MM.1S (cell line): Measurements from ENCODE around the gene PANK2.

Source experiments
- DNase-seq: peaks from one replicate; pipeline ENCODE4 v3.0.0-alpha.2; 2015
- H2AFZ ChIP-seq: fragments of 300-600 bp; sonication (generic); 2 replicates; pipeline ENCODE4 v1.6.0; 2016; ENCODE audit warnings: antibody characterized with exemption, low read length
- H3F3A ChIP-seq: fragments of 300-600 bp; sonication (generic); 2 replicates; pipeline ENCODE4 v1.6.1; 2016; ENCODE audit warnings: mild to moderate bottlenecking, antibody characterized with exemption, low read length, moderate library complexity, mixed read lengths; ENCODE audit not compliant: insufficient read depth
- H3K27ac ChIP-seq: fragments of 300-600 bp; sonication (generic); 2 replicates; pipeline ENCODE4 v1.5.1; 2016; ENCODE audit warnings: mild to moderate bottlenecking, low read length
- H3K27me3 ChIP-seq: fragments of 300-600 bp; sonication (generic); replicated peaks from 2 replicates; pipeline ENCODE4 v1.6.0; 2016; ENCODE audit warnings: low read length; ENCODE audit not compliant: insufficient read depth
- H3K36me3 ChIP-seq: fragments of 300-600 bp; sonication (generic); replicated peaks from 2 replicates; pipeline ENCODE4 v1.6.1; 2016; ENCODE audit warnings: mild to moderate bottlenecking, low read length, mixed read lengths; ENCODE audit not compliant: insufficient read depth
- H3K4me1 ChIP-seq: fragments of 300-600 bp; sonication (generic); 2 replicates; pipeline ENCODE4 v1.6.1; 2016; ENCODE audit warnings: low read length, mixed read lengths
- H3K4me2 ChIP-seq: fragments of 300-600 bp; sonication (generic); 2 replicates; pipeline ENCODE4 v1.6.0; 2016; ENCODE audit warnings: low read depth, low read length
- H3K4me3 ChIP-seq: fragments of 300-600 bp; sonication (generic); 2 replicates; pipeline ENCODE4 v1.5.1; 2016; ENCODE audit warnings: low read length, mixed read lengths
- H3K79me2 ChIP-seq: fragments of 300-600 bp; sonication (generic); 2 replicates; pipeline ENCODE4 v1.6.1; 2016; ENCODE audit warnings: mixed run types, low read length, mixed read lengths
- H3K9ac ChIP-seq: fragments of 300-600 bp; sonication (generic); 2 replicates; pipeline ENCODE4 v1.6.1; 2016; ENCODE audit warnings: low read length, mixed read lengths
- H3K9me2 ChIP-seq: fragments of 300-600 bp; sonication (generic); replicated peaks from 2 replicates; pipeline ENCODE4 v1.6.1; 2016; ENCODE audit warnings: mild to moderate bottlenecking, low read length, mixed read lengths; ENCODE audit not compliant: insufficient read depth
- H3K9me3 ChIP-seq: fragments of 300-600 bp; sonication (generic); replicated peaks from 2 replicates; pipeline ENCODE4 v1.6.1; 2016; ENCODE audit warnings: mild to moderate bottlenecking, low read length, mixed read lengths; ENCODE audit not compliant: insufficient read depth
- H4K20me1 ChIP-seq: fragments of 300-600 bp; sonication (generic); 2 replicates; pipeline ENCODE4 v1.6.1; 2016; ENCODE audit warnings: mild to moderate bottlenecking, low read length, moderate library complexity, mixed read lengths; ENCODE audit not compliant: insufficient read depth
- EZH2 ChIP-seq: fragments of 300-600 bp; sonication (generic); optimal IDR thresholded peaks from 2 replicates; pipeline ENCODE3; 2017; ENCODE audit warnings: low read depth, mild to moderate bottlenecking, antibody characterized with exemption, low read length, mixed read lengths
- EZH2phosphoT487 ChIP-seq: fragments of 300-600 bp; sonication (generic); IDR thresholded peaks from 2 replicates; pipeline ENCODE4 v1.6.1; 2018; ENCODE audit warnings: antibody characterized with exemption, low read length
- TF ChIP-seq, protein P1 (sequence below): fragments of 300-600 bp; sonication (generic); IDR thresholded peaks from 2 replicates; pipeline ENCODE4 v1.5.1; 2016; ENCODE audit warnings: antibody characterized with exemption, low read length, mixed read lengths

Gene PANK2

DNA sequence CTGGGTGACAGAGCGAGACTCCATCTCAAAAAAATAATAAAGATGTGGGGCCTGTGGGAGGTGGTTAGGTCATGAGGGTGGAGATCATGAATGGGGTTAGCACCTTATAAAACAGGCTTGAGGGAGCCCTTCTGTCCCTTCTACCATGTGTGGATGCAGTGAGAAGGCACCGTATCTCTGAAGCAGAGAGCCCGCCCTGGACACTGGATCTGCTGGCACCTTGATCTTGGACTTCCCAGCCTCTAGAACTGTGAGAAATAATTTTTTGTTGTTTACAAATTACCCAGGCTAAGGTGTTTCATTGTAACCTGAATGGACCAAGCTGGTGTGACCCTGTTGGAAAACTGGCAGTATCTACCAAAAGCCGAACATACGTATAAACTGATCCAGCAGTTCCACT lies 15.7 kb upstream of the PANK2 start:
- no peak for DNase-seq
- no peaks in the 10 kb centered on the region for H3K9me2 ChIP-seq
- no peak overlapping the region for H3K27ac ChIP-seq
- H2AFZ ChIP-seq: no peak overlapping the region
- no peaks in the 10 kb centered on the region for H3F3A ChIP-seq
- no peaks in the 10 kb centered on the region for H3K27me3 ChIP-seq
- H3K9me3 ChIP-seq: no peaks in the 10 kb centered on the region
- no peak overlapping the region for H3K4me2 ChIP-seq
- no peaks in the 10 kb centered on the region for H4K20me1 ChIP-seq
- TF ChIP-seq, protein P1, sequence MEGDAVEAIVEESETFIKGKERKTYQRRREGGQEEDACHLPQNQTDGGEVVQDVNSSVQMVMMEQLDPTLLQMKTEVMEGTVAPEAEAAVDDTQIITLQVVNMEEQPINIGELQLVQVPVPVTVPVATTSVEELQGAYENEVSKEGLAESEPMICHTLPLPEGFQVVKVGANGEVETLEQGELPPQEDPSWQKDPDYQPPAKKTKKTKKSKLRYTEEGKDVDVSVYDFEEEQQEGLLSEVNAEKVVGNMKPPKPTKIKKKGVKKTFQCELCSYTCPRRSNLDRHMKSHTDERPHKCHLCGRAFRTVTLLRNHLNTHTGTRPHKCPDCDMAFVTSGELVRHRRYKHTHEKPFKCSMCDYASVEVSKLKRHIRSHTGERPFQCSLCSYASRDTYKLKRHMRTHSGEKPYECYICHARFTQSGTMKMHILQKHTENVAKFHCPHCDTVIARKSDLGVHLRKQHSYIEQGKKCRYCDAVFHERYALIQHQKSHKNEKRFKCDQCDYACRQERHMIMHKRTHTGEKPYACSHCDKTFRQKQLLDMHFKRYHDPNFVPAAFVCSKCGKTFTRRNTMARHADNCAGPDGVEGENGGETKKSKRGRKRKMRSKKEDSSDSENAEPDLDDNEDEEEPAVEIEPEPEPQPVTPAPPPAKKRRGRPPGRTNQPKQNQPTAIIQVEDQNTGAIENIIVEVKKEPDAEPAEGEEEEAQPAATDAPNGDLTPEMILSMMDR: no peak
- TF ChIP-seq EZH2 (no peak), EZH2phosphoT487 (no peak)
- H3K4me3 ChIP-seq: no peak overlapping the region
- H3K4me1 ChIP-seq: no peaks in the 10 kb centered on the region
- H3K9ac ChIP-seq: no peak overlapping the region
- H3K36me3 ChIP-seq: no peaks in the 10 kb centered on the region
- H3K79me2 ChIP-seq: no peaks in the 10 kb centered on the region

DNA sequence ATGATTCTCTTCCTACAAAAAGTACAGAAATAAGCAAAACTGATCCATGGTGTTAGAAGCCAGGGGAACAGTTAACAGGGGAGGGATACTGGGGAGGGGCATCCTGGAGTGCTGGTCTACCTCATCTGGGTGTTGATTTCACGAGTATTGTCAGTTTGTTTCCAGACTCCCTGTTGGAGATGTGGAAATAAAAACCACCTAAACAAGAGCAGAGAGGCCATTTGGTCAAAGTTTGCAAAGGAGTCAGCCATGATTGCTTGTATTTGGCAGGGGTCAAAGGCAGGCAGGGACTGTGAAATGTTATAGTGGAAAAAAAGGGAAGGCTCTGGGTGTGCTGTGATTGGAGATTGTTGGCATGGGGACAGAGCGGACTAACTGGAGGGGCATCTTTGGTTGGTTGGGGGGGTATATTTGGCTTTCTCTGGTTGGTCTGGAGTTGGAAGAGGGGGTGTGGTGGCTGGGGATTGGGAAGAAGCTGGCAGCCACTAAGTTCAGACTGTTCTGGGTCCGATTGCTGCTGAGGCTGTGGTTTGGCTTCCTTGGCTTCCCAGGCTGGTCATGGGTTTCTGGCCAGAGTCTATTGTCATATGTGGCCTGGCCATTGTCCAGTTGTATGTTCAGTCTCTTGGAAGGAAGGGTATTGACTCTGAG lies 14.9 kb upstream of the PANK2 start:
- H4K20me1 ChIP-seq: no peaks in the 10 kb centered on the region
- no peaks in the 10 kb centered on the region for H3K9me2 ChIP-seq
- H2AFZ ChIP-seq: no peak overlapping the region
- no peak overlapping the region for H3K4me2 ChIP-seq
- no peaks in the 10 kb centered on the region for H3K79me2 ChIP-seq
- no peaks in the 10 kb centered on the region for H3F3A ChIP-seq
- H3K4me1 ChIP-seq: no peaks in the 10 kb centered on the region
- H3K27me3 ChIP-seq: no peaks in the 10 kb centered on the region
- no peaks in the 10 kb centered on the region for H3K9me3 ChIP-seq
- TF ChIP-seq EZH2 (no peak), EZH2phosphoT487 (no peak)
- TF ChIP-seq, protein P1: no peak
- no peak for DNase-seq
- no peaks in the 10 kb centered on the region for H3K36me3 ChIP-seq
- H3K9ac ChIP-seq: no peak overlapping the region
- H3K27ac ChIP-seq: no peak overlapping the region
- H3K4me3 ChIP-seq: no peak overlapping the region

DNA sequence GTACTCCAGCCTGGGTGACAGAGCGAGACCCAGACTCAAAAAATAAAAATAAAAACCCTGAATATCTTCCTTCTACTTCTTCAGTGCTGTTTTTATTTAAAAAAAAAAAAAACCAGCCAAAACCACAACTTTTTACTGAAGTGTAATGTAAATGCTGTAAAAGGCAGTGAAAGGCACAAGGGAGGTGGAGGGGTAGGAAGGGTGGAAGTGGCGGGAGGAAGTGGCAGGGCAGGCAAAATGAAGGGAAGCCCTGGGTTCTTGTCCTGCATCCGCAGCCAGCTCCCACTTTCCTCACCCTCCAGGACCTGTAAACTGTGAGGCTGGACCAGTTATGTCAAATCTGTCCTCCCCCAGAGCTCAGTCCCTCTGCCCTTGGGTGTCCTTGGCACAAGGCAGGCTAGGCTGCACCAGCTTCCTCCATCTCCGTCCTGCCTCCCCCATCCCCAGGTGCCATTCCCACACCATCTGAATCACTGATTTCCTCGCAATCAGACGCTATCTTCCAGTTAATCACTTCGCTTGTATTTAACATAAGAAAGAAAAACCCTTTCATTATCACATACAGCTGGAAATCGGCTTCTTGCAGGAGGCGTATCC lies 13.7 kb upstream of the PANK2 start:
- no peak overlapping the region for H3K27ac ChIP-seq
- H3K4me1 ChIP-seq: no peaks in the 10 kb centered on the region
- no peaks in the 10 kb centered on the region for H3K27me3 ChIP-seq
- TF ChIP-seq EZH2phosphoT487 (no peak), EZH2 (no peak)
- TF ChIP-seq, protein P1: no peak
- H4K20me1 ChIP-seq: no peaks in the 10 kb centered on the region
- no peak overlapping the region for H3K4me2 ChIP-seq
- no peaks in the 10 kb centered on the region for H3F3A ChIP-seq
- no peak overlapping the region for H3K4me3 ChIP-seq
- H3K9ac ChIP-seq: no peak overlapping the region
- H3K9me2 ChIP-seq: no peaks in the 10 kb centered on the region
- no peaks in the 10 kb centered on the region for H3K9me3 ChIP-seq
- DNase-seq: no peak
- no peak overlapping the region for H2AFZ ChIP-seq
- no peaks in the 10 kb centered on the region for H3K36me3 ChIP-seq
- H3K79me2 ChIP-seq: no peaks in the 10 kb centered on the region
